ENCODE results near the gene HDAC3. TPM values are rescaled to one million over a fixed set of nuclear protein-coding genes. Genes with fewer than 3 reads are reported as not detected.

HDAC3 gene
- polyA plus RNA-seq, 1 of the 3 experiments (the other 2 are of a cell fraction), result 104 TPM

GRCh38 chr5:141598391-141599345 is 38.0 kb downstream of the HDAC3 start:
- H3K4me1 ChIP-seq (ENCODE audit: control insufficient read depth in 1 of 2, insufficient read depth in 2 of 2, low read depth in 1 of 2, low read length in 1 of 2), result peaks cover 0 to 5% of the 10 kb centered on the region in 2 experiments; a peak in 1 of 4 replicates
- no peaks in the 10 kb centered on the region for H3K36me3 ChIP-seq (replicated peaks in 1 of 2; ENCODE audit: control insufficient read depth in 1 of 2, insufficient read depth in 2 of 2, low read length in 1 of 2)
- no peaks in the 10 kb centered on the region for H3K9me3 ChIP-seq
- 86% methylated on average over 3 of the region's 3 CpGs for WGBS (ENCODE audit: low lambda C conversion rate)
- peak overlapping the region in 1 of 2 experiments; percentile 9; a peak in 1 of 4 replicates for H3K27ac ChIP-seq (ENCODE audit: low read depth in 2 of 2, low read length in 1 of 2)
- H3K79me2 ChIP-seq (ENCODE audit: insufficient read depth), result peaks cover 86% of the 10 kb centered on the region
- CTCF ChIA-PET, result interaction anchor here (0.9 to 3.9 kb wide), 9 partner anchors 9 to 558 kb away, joined by 3 to 42 read pairs (median 6); partner anchors contain the start of genes DIAPH1, HDAC3 and RELL2
- no peak overlapping the region for H3K9ac ChIP-seq
- POLR2A ChIA-PET, result no interaction called here
- no peaks in the 10 kb centered on the region for H3K27me3 ChIP-seq (ENCODE audit: insufficient read depth)
- H3K4me3 ChIP-seq (ENCODE audit: low read depth in 2 of 2, low read length in 1 of 2), result no peak overlapping the region
- peaks cover 14% of the 10 kb centered on the region for H3F3A ChIP-seq (replicated peaks; ENCODE audit: insufficient read depth)
- H2AFZ ChIP-seq (ENCODE audit: low read depth), result no peak overlapping the region
- H3K4me2 ChIP-seq, result no peak overlapping the region
- no peaks in the 10 kb centered on the region for H3K9me2 ChIP-seq
- no peak for DNase-seq
- no peaks in the 10 kb centered on the region; the same call in 1 of the 2 replicates for H4K20me1 ChIP-seq (ENCODE audit: insufficient read depth)
- TF ChIP-seq SIN3A (IDR thresholded peaks at IDR 0.05; ENCODE audit: borderline replicate concordance, low read depth, low read length) (no peak), REST (IDR thresholded peaks at IDR 0.05; ENCODE audit: low read depth, low read length) (no peak), NRF1 (IDR thresholded peaks at IDR 0.05; ENCODE audit: low read depth, low read length) (no peak), FOXM1 (IDR thresholded peaks at IDR 0.05; ENCODE audit: low read depth) (no peak), FOXJ3 (CRISPR knock-in tag; IDR thresholded peaks at IDR 0.05) (no peak), GABPA (IDR thresholded peaks at IDR 0.05; ENCODE audit: low read depth) (no peak), TCF12 (IDR thresholded peaks at IDR 0.05) (no peak), MEF2A (IDR thresholded peaks at IDR 0.05; ENCODE audit: borderline replicate concordance, low read depth) (no peak), TAF1 (IDR thresholded peaks at IDR 0.05; ENCODE audit: borderline replicate concordance, low read depth, low read length) (no peak), JUND (IDR thresholded peaks at IDR 0.05) (no peak), EP300 (IDR thresholded peaks at IDR 0.05; ENCODE audit: borderline replicate concordance in 1 of 2, low read depth in 1 of 2, low read length in 1 of 2) (no peak), USF1 (IDR thresholded peaks at IDR 0.05; ENCODE audit: borderline replicate concordance, low read depth) (no peak), MAX (IDR thresholded peaks at IDR 0.05; ENCODE audit: low read depth) (no peak), RCOR1 (IDR thresholded peaks at IDR 0.05; ENCODE audit: low read length) (no peak), MXI1 (IDR thresholded peaks at IDR 0.05; ENCODE audit: low read depth, low read length) (no peak), FOSL2 (IDR thresholded peaks at IDR 0.05; ENCODE audit: borderline replicate concordance, low read depth) (no peak), POLR2AphosphoS5 (IDR thresholded peaks at IDR 0.05; ENCODE audit: low read depth, low read length) (no peak), CTCF (IDR thresholded peaks at IDR 0.05) (no peak), ELF1 (IDR thresholded peaks at IDR 0.05) (no peak)
